Ovary (tissue), 9 donors: Measurements from ENCODE around the gene ASH1L. TPM values are rescaled to one million over a fixed set of nuclear protein-coding genes. Genes with fewer than 3 reads are reported as not detected.

Experiments
- DNase-seq, 5 donors: peaks; one replicate each; pipeline ENCODE4 v3.0.0-alpha.2; 2019 to 2020
- H3K27ac ChIP-seq, 2 donors: fragments of 200-600 bp; one replicate each; pipeline versions ENCODE4 v1.5.1 to v1.8.0; 2019 to 2022
- H3K27me3 ChIP-seq: fragments of 200-600 bp; one replicate; pipeline ENCODE4 v1.8.0; 2022
- H3K36me3 ChIP-seq: fragments of 200-600 bp; sonication (generic); one replicate; pipeline ENCODE4 v1.5.1; 2019
- H3K4me1 ChIP-seq: one replicate; pipeline ENCODE4 v1.8.1; 2013; ENCODE audit warnings: mild to moderate bottlenecking, moderate library complexity; ENCODE audit not compliant: insufficient read depth
- H3K4me3 ChIP-seq: fragments of 200-600 bp; sonication (generic); one replicate; pipeline ENCODE4 v1.5.1; 2017
- H3K9me3 ChIP-seq, 2 donors: fragments of 200-600 bp in 1 of 2; sonication (generic) in 1 of 2; one replicate each; pipeline versions ENCODE4 v1.5.1 to v1.8.1; 2013 to 2019; ENCODE audit warnings: mild to moderate bottlenecking in 1 of 2, moderate library complexity in 1 of 2
- EP300 ChIP-seq: sonication (generic); formaldehyde crosslinking; IDR thresholded peaks from one replicate; pipeline ENCODE4 v1.6.1; 2017; ENCODE audit warnings: antibody characterized with exemption
- POLR2A ChIP-seq: fragments of 450-650 bp; IDR thresholded peaks from one replicate; pipeline ENCODE4 v1.6.1; 2017; ENCODE audit warnings: antibody characterized with exemption, mild to moderate bottlenecking, moderate library complexity
- WGBS, 3 donors: extraction: QIAGEN DNeasy Blood & Tissue Kit in 1 of 3; methylation state at CpG; one replicate each; pipeline versions ENCODE4 v1.1.5 to v1.1.7; 2013 to 2017; 5-methylcytosine and 5-hydroxymethylcytosine counted together
- intact Hi-C, 4 donors: fragments of 100-400 bp; cut with DNase I; formaldehyde crosslinking; loops; one replicate each; pipeline versions ENCODE4 v1.11.0 to v1.15.1; 2022 to 2023
- polyA plus RNA-seq, 2 donors: library from polyadenylated mRNA; stranded (reverse); fragments of 200-250 nt in 1 of 2; fragments of 350-450 nt in 1 of 2; fragmentation: Illumina TruSeq in 1 of 2; extraction: RNeasy Lipid Tissue Mini Kit (QIAGEN cat#74804) in 1 of 2; gene quantifications; one replicate each; pipeline ENCODE4 v1.2.3, GENCODE V29; 2013 to 2014
- total RNA-seq, 7 donors: library from RNA; depleted of rRNA in 2 of 7; stranded (reverse); fragments of >200 nt in 2 of 7; fragmentation: NEBNext Ultra II Directional in 3 of 7; extraction: Animal tissue kit (Norgen Biotek cat#: 25700) in 3 of 7; gene quantifications; one replicate each; pipeline versions ENCODE4 v1.1.0 to v1.2.4, GENCODE V29; 2016 to 2023
- TF ChIP-seq, protein P1 (sequence below), 3 donors: fragments of 450-650 bp in 2 of 3; fragments of 200-600 bp in 1 of 3; IDR thresholded peaks; one replicate each; pipeline versions ENCODE4 v1.5.1 to v1.8.0; 2016 to 2022; ENCODE audit warnings: antibody characterized with exemption in 3 of 3, mild to moderate bottlenecking in 1 of 3
- donor health status: DM: no; HTN: no; CAD: no; lungs with moderate emphysema.
- donor health status: DM: no; HTN: no; CAD: no.
- donor health status: Bipolar disorder and iron deficiency.
- donor health status: DM: yes; HTN: yes; CAD: no.
- donor health status: DM: no; HTN: no; CAD: no.
- donor health status: DM: yes; HTN: yes; CAD: no.

ASH1L gene
- total and polyA plus RNA-seq, 9 donors, result 16.2 to 98.4 (median 63.8) TPM

DNA sequence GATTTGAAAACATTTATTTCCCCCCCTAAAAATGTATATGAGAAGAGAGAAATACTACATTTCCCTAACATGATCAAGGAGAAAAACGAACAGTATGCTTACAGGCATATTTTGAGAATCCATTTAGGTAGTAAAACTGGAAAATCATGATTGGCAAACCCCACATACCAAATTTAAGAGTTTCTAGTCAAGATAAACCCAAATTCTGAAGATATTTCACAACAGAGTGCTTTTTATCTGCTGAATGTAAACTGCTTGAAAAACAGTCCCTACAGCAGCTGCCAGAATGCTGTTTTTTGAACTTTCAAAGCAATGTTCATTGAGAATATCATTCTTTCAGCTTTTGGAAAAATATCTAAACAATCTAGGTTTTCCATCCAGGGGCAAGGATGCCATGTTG, 31.0 kb downstream of the ASH1L start:
- Histone ChIP-seq H3K36me3 (no peaks in the 10 kb centered on the region), H3K4me3 (no peak overlapping the region), H3K27me3 (no peaks in the 10 kb centered on the region), H3K4me1 (peaks cover 15% of the 10 kb centered on the region), H3K27ac (no peak overlapping the region), H3K9me3 (no peaks in the 10 kb centered on the region)
- 8 to 12% (median 8%) methylated on average over 1 of the region's 1 CpG for WGBS, 3 donors
- no peak for TF ChIP-seq EP300
- no peak for TF ChIP-seq POLR2A
- TF ChIP-seq, protein P1, sequence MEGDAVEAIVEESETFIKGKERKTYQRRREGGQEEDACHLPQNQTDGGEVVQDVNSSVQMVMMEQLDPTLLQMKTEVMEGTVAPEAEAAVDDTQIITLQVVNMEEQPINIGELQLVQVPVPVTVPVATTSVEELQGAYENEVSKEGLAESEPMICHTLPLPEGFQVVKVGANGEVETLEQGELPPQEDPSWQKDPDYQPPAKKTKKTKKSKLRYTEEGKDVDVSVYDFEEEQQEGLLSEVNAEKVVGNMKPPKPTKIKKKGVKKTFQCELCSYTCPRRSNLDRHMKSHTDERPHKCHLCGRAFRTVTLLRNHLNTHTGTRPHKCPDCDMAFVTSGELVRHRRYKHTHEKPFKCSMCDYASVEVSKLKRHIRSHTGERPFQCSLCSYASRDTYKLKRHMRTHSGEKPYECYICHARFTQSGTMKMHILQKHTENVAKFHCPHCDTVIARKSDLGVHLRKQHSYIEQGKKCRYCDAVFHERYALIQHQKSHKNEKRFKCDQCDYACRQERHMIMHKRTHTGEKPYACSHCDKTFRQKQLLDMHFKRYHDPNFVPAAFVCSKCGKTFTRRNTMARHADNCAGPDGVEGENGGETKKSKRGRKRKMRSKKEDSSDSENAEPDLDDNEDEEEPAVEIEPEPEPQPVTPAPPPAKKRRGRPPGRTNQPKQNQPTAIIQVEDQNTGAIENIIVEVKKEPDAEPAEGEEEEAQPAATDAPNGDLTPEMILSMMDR (IDR thresholded peaks at IDR 0.05), result no peak
- intact Hi-C loops, result no loop called here
- no peak for DNase-seq

DNA sequence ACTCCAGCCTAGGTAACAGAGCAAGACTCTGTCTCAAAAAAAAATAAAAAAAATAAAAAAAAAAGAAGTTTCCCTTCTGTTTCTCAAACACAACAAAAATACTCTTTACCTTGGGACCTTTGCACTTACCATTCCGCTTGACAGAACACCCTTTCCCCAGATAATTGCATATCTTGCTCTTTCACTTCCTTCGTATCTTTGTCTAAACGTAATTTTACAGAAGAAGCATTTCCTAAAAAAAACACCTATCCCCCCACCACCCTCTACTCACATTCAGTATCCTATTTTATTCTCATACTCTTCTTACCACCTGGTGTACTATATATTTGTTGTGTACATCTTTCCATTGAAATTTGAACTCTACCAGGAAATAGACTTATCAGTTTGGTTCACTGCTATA, 32.7 kb downstream of the ASH1L start:
- Histone ChIP-seq H3K36me3 (no peaks in the 10 kb centered on the region), H3K9me3 (no peaks in the 10 kb centered on the region), H3K27ac (no peak overlapping the region), H3K4me3 (no peak overlapping the region), H3K27me3 (no peaks in the 10 kb centered on the region), H3K4me1 (peaks cover 7% of the 10 kb centered on the region)
- intact Hi-C loops, result no loop called here
- whole genome bisulfite sequencing, 3 donors, result 93 to 98% (median 96%) methylated on average over 3 of the region's 3 CpGs
- no peak for TF ChIP-seq EP300
- TF ChIP-seq, protein P1 (IDR thresholded peaks at IDR 0.05), result no peak
- TF ChIP-seq POLR2A, result no peak
- DNase-seq, result no peak

DNA sequence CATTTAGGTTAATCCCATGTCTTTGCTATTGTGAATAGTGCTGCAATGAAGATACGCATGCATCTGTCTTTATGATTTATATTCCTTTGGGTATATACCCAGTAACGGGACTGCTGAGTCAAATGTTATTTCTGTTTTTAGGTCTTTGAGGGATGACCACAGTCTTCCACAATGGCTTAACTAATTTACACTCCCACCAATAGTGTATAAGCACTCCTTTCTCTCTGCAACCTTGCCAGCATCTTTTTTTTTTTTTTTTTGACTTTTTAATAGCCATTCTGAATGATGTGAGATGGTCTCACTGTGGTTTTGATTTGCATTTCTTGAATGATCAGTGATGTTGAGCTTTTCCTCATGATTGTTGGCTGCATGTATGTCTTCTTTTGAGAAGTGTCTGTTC, 33.5 kb downstream of the ASH1L start:
- intact Hi-C loops, result no loop called here
- no peaks in the 10 kb centered on the region for H3K27me3 ChIP-seq
- no peak overlapping the region for H3K4me3 ChIP-seq
- 71 to 90% (median 88%) methylated on average over 2 of the region's 2 CpGs for WGBS, 3 donors
- peaks cover 5% of the 10 kb centered on the region for H3K4me1 ChIP-seq
- H3K27ac ChIP-seq, result no peak overlapping the region
- DNase-seq, result no peak
- H3K9me3 ChIP-seq, result no peaks in the 10 kb centered on the region
- TF ChIP-seq POLR2A, result no peak
- TF ChIP-seq, protein P1 (IDR thresholded peaks at IDR 0.05), result no peak
- TF ChIP-seq EP300, result no peak
- H3K36me3 ChIP-seq, result no peaks in the 10 kb centered on the region

DNA sequence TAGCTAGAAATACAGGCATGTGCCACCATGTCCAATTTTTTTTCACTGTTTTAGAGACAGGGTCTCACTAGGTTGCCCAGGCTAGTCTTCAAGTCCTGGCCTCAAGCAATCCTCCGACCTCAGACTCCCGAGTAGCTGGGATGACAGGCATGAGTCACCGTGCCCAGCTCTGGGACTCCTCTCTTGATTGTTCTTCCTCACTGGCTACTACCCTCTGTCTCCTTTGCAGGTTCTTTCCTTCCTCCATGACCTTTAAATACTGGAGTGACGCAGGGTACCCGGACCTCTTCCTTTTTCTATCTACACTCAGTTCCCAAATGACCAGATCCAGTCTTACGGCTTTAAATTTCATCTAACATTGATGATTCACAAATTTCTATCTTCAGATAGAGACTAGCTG, 34.9 kb downstream of the ASH1L start:
- WGBS, 3 donors, result 88 to 90% (median 90%) methylated on average over 6 of the region's 6 CpGs
- Histone ChIP-seq H3K4me3 (no peak overlapping the region), H3K27ac (no peak overlapping the region), H3K36me3 (no peaks in the 10 kb centered on the region), H3K4me1 (peaks cover 5% of the 10 kb centered on the region), H3K27me3 (no peaks in the 10 kb centered on the region), H3K9me3 (no peaks in the 10 kb centered on the region)
- TF ChIP-seq POLR2A, result no peak
- TF ChIP-seq, protein P1 (IDR thresholded peaks at IDR 0.05), result no peak
- DNase-seq, result no peak
- intact Hi-C loops, result no loop called here

DNA sequence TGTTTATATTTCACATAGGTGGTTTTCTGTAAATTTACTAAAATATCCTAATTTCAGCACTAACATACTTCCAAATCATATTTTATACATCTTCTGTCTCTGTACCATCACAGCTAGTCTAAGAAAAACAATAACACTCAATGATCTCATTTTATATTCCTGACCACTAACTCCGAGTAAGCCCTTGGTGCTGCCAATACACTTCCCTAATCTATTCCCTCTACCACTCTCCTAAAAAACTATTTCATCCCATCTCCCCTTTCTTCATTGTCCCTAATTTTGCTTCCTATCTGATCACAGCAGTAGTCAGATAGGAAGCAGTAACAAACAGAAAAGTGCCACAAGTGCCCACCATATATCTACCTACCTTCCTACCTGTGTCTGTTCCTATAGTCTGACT, 36.2 kb downstream of the ASH1L start:
- intact Hi-C loops, result no loop called here
- no peaks in the 10 kb centered on the region for H3K9me3 ChIP-seq
- TF ChIP-seq POLR2A, result no peak
- no peak for TF ChIP-seq EP300
- TF ChIP-seq, protein P1 (IDR thresholded peaks at IDR 0.05), result no peak
- no peaks in the 10 kb centered on the region for H3K27me3 ChIP-seq
- H3K4me3 ChIP-seq, result no peak overlapping the region
- H3K27ac ChIP-seq, result no peak overlapping the region
- 73 to 93% (median 90%) methylated on average over 1 of the region's 1 CpG for WGBS, 3 donors
- DNase-seq, result no peak
- no peaks in the 10 kb centered on the region for H3K36me3 ChIP-seq
- H3K4me1 ChIP-seq, result peaks cover 2% of the 10 kb centered on the region
